Neural cell (in vitro differentiated cells): ENCODE data around the gene NOD2. TPM values are rescaled to one million over a fixed set of nuclear protein-coding genes. Genes with fewer than 3 reads are reported as not detected.

Experiments used
- H2AFZ ChIP-seq: fragments of 200-600, 300-800 bp; sonication (generic), shearing (Covaris generic); 2 replicates; pipeline ENCODE4 v1.6.0; 2014; ENCODE audit warnings: low read depth, mild to moderate bottlenecking, antibody characterized with exemption, low read length, moderate library complexity
- H3F3A ChIP-seq: fragments of 200-600 bp; shearing (Covaris generic); 2 replicates; pipeline ENCODE4 v1.6.1; 2016; ENCODE audit warnings: mild to moderate bottlenecking, moderate library complexity, mixed read lengths, antibody characterized with exemption, low read length; ENCODE audit not compliant: insufficient read depth, poor library complexity, severe bottlenecking
- H3K27ac ChIP-seq: fragments of 200-600, 300-800 bp; sonication (generic), shearing (Covaris generic); 2 replicates; pipeline ENCODE4 v1.5.1; 2014; ENCODE audit warnings: mild to moderate bottlenecking, low read length, moderate library complexity
- H3K27me3 ChIP-seq: fragments of 300-800, 200-600 bp; sonication (generic), shearing (Covaris generic); 2 replicates; pipeline ENCODE4 v1.6.0; 2014; ENCODE audit warnings: mild to moderate bottlenecking, low read depth, low read length, moderate library complexity; ENCODE audit not compliant: insufficient read depth
- H3K36me3 ChIP-seq: fragments of 300-800, 200-600 bp; sonication (generic), shearing (Covaris generic); 2 replicates; pipeline ENCODE4 v1.5.1; 2014; ENCODE audit warnings: mild to moderate bottlenecking, antibody characterized with exemption, low read length, moderate library complexity; ENCODE audit not compliant: insufficient read depth
- H3K4me2 ChIP-seq: fragments of 300-800, 200-600 bp; sonication (generic), shearing (Covaris generic); 2 replicates; pipeline ENCODE4 v1.6.0; 2014; ENCODE audit warnings: mild to moderate bottlenecking, low read length
- H3K4me3 ChIP-seq: fragments of 300-800, 200-600 bp; sonication (generic), shearing (Covaris generic); 2 replicates; pipeline ENCODE4 v1.5.1; 2014; ENCODE audit warnings: mild to moderate bottlenecking, low read length, moderate library complexity
- H3K79me2 ChIP-seq: fragments of 200-600 bp; shearing (Covaris generic); replicated peaks from 2 replicates; pipeline ENCODE4 v1.6.0; 2014; ENCODE audit warnings: mild to moderate bottlenecking, low read length, moderate library complexity; ENCODE audit not compliant: insufficient read depth
- H3K9ac ChIP-seq: fragments of 300-800, 200-600 bp; sonication (generic), shearing (Covaris generic); 2 replicates; pipeline ENCODE4 v1.6.1; 2016; ENCODE audit warnings: mild to moderate bottlenecking, low read length, mixed read lengths
- H3K9me2 ChIP-seq: fragments of 200-600 bp; shearing (Covaris generic); 2 replicates; pipeline ENCODE4 v1.6.1; 2016; ENCODE audit warnings: mild to moderate bottlenecking, low read length, mixed read lengths; ENCODE audit not compliant: insufficient read depth
- H3K9me3 ChIP-seq: fragments of 200-600, 300-800 bp; sonication (generic), shearing (Covaris generic); 2 replicates; pipeline ENCODE4 v1.6.1; 2016; ENCODE audit warnings: mild to moderate bottlenecking, mixed run types, low read length, moderate library complexity, mixed read lengths
- H4K20me1 ChIP-seq: fragments of 200-600 bp; shearing (Covaris generic); 2 replicates; pipeline ENCODE4 v1.6.1; 2016; ENCODE audit warnings: mild to moderate bottlenecking, mixed run types; ENCODE audit not compliant: insufficient read depth
- EP300 ChIP-seq: fragments of 450-650 bp; conservative IDR thresholded peaks from 2 replicates; pipeline ENCODE4 v1.6.1; 2014; ENCODE audit warnings: antibody characterized with exemption, mild to moderate bottlenecking, moderate library complexity; ENCODE audit not compliant: poor library complexity, severe bottlenecking
- EZH2 ChIP-seq: fragments of 200-600, 300-800 bp; shearing (Covaris generic), sonication (generic); IDR thresholded peaks from 2 replicates; pipeline ENCODE4 v1.6.1; 2014; ENCODE audit warnings: antibody characterized with exemption, low read length, borderline replicate concordance, mild to moderate bottlenecking; ENCODE audit not compliant: insufficient read depth, poor library complexity, severe bottlenecking
- MXI1 ChIP-seq: fragments of 450-650 bp; conservative IDR thresholded peaks from 2 replicates; pipeline ENCODE4 v1.6.1; 2014; ENCODE audit warnings: antibody characterized with exemption, mild to moderate bottlenecking; ENCODE audit not compliant: poor library complexity, severe bottlenecking
- POLR2AphosphoS5 ChIP-seq: IDR thresholded peaks from 2 replicates; pipeline ENCODE4 v1.6.1; 2012
- RAD21 ChIP-seq: fragments of 450-650 bp; conservative IDR thresholded peaks from 2 replicates; pipeline ENCODE4 v1.6.1; 2014; ENCODE audit warnings: antibody characterized with exemption, mild to moderate bottlenecking, moderate library complexity
- SMC3 ChIP-seq: fragments of 450-650 bp; conservative IDR thresholded peaks from 2 replicates; pipeline ENCODE4 v1.6.1; 2014; ENCODE audit warnings: antibody characterized with exemption, mild to moderate bottlenecking, moderate library complexity; ENCODE audit not compliant: poor library complexity
- TAF1 ChIP-seq: IDR thresholded peaks from 2 replicates; pipeline ENCODE4 v1.6.1; 2012; ENCODE audit warnings: low read depth
- polyA minus RNA-seq: library from RNA; depleted of rRNA, polyadenylated mRNA; stranded (reverse); fragments of >200 nt; gene quantifications from 2 replicates; pipeline ENCODE4 v1.2.3, GENCODE V29; 2014
- polyA plus RNA-seq: library from polyadenylated mRNA; depleted of rRNA; stranded (reverse); fragments of >200 nt; gene quantifications from 2 replicates; pipeline ENCODE4 v1.2.3, GENCODE V29; 2014
- TF ChIP-seq, protein P1 (sequence below): fragments of 450-650 bp; IDR thresholded peaks from 2 replicates; pipeline ENCODE4 v1.5.1; 2014; ENCODE audit warnings: antibody characterized with exemption, mild to moderate bottlenecking, moderate library complexity; ENCODE audit not compliant: poor library complexity, severe bottlenecking
- TF ChIP-seq, protein P2 (sequence below): IDR thresholded peaks from 2 replicates; pipeline ENCODE4 v1.6.1; 2012; ENCODE audit warnings: borderline replicate concordance

Gene NOD2
- polyA plus RNA-seq: not detected in 2 replicates
- not detected in 2 replicates for polyA minus RNA-seq

DNA sequence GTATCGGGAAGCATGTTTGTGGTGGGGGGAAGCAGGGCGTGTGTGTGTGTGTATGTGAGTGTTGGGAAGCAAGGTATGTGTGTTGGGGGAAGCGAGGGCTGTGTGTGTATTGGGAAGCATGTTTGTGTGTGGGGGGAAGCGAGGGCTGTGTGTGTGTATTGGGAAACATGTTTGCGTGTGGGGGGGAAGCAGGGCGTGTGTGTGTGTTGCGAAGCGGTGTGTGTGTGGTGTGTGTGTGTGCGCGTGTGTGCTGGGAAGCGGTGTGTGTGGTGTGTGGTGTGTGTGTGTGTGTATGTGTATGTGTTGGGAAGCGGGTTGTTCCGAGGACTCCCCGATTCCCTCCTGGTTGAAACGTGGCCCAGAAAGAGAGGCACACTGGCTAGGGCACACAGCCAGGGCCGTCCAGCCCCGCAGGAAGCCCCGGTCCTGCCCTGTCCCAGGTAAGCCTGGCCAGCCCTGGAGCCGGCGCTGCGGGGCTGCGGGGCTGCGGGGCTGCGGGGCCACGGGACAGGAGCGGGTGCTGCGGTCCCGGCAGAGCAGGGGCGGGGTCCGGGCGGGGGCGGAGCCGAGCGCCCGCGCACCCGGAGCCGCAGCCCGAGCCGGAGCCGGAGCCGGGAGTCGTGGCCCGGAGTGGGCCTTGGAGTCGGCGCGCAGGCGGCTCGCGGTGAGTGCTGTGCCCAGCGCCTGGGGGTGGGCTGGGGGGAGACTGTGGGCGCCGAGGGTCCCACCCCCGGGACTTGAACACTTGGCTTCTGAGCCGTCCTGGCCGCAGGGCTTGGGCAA, at the start of gene NOD2:
TSS of gene NOD2 (plus strand) at position 608 of the 783 bp plus-strand sequence. CDS start 5,890 bp downstream, outside the sequence.
- Histone ChIP-seq H3K79me2 (no peaks in the 10 kb centered on the region), H3K9me3 (no peaks in the 10 kb centered on the region), H3F3A (no peaks in the 10 kb centered on the region), H3K9ac (no peak within 1 kb of the TSS), H3K27ac (no peak within 1 kb of the TSS), H3K4me3 (no peak within 1 kb of the TSS), H2AFZ (no peak within 1 kb of the TSS), H3K36me3 (no peaks in the 10 kb centered on the region), H3K9me2 (no peaks in the 10 kb centered on the region), H3K4me2 (no peak within 1 kb of the TSS), H4K20me1 (no peaks in the 10 kb centered on the region), H3K27me3 (peaks cover 17% of the 10 kb centered on the region)
- TF ChIP-seq, protein P1, sequence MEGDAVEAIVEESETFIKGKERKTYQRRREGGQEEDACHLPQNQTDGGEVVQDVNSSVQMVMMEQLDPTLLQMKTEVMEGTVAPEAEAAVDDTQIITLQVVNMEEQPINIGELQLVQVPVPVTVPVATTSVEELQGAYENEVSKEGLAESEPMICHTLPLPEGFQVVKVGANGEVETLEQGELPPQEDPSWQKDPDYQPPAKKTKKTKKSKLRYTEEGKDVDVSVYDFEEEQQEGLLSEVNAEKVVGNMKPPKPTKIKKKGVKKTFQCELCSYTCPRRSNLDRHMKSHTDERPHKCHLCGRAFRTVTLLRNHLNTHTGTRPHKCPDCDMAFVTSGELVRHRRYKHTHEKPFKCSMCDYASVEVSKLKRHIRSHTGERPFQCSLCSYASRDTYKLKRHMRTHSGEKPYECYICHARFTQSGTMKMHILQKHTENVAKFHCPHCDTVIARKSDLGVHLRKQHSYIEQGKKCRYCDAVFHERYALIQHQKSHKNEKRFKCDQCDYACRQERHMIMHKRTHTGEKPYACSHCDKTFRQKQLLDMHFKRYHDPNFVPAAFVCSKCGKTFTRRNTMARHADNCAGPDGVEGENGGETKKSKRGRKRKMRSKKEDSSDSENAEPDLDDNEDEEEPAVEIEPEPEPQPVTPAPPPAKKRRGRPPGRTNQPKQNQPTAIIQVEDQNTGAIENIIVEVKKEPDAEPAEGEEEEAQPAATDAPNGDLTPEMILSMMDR: no peak
- TF ChIP-seq SMC3: no peak
- TF ChIP-seq, protein P2, sequence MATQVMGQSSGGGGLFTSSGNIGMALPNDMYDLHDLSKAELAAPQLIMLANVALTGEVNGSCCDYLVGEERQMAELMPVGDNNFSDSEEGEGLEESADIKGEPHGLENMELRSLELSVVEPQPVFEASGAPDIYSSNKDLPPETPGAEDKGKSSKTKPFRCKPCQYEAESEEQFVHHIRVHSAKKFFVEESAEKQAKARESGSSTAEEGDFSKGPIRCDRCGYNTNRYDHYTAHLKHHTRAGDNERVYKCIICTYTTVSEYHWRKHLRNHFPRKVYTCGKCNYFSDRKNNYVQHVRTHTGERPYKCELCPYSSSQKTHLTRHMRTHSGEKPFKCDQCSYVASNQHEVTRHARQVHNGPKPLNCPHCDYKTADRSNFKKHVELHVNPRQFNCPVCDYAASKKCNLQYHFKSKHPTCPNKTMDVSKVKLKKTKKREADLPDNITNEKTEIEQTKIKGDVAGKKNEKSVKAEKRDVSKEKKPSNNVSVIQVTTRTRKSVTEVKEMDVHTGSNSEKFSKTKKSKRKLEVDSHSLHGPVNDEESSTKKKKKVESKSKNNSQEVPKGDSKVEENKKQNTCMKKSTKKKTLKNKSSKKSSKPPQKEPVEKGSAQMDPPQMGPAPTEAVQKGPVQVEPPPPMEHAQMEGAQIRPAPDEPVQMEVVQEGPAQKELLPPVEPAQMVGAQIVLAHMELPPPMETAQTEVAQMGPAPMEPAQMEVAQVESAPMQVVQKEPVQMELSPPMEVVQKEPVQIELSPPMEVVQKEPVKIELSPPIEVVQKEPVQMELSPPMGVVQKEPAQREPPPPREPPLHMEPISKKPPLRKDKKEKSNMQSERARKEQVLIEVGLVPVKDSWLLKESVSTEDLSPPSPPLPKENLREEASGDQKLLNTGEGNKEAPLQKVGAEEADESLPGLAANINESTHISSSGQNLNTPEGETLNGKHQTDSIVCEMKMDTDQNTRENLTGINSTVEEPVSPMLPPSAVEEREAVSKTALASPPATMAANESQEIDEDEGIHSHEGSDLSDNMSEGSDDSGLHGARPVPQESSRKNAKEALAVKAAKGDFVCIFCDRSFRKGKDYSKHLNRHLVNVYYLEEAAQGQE: no peak
- TF ChIP-seq EP300: no peak
- TF ChIP-seq EZH2: no peak
- no peak for TF ChIP-seq RAD21
- no peak for TF ChIP-seq TAF1
- TF ChIP-seq MXI1: no peak
- no peak for TF ChIP-seq POLR2AphosphoS5

DNA sequence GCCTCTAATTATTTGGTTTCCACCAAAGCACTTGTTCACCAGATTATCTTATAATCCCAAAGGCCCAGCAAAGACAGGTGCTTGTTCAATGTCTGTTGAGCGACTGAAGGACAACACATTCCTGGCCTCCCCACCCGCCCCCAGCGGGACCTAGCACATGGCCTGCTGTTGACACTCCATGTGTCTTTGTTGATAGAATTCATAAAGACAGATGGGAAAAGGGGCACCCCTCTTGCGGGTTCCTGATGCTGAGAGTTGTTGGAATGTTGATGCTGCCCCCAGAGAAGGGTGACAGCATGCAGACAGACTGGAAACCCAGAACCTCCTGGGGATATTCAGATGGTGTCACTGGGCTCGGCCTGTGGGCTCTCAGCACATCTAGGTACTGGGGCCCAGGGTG, 49.2 kb upstream of the NOD2 start:
- no peak overlapping the region for H3K4me3 ChIP-seq

More for the DNA sequence above, 49.2 kb upstream of the NOD2 start:
- TF ChIP-seq POLR2AphosphoS5 (no peak), EP300 (no peak), SMC3 (no peak), RAD21 (no peak), EZH2 (no peak), MXI1 (no peak), TAF1 (no peak)
- TF ChIP-seq, protein P1: no peak
- TF ChIP-seq, protein P2: no peak
- H3K9ac ChIP-seq: no peak overlapping the region
- H3K9me3 ChIP-seq: no peaks in the 10 kb centered on the region
- H3K4me2 ChIP-seq: no peak overlapping the region
- H3F3A ChIP-seq: no peaks in the 10 kb centered on the region
- no peaks in the 10 kb centered on the region for H4K20me1 ChIP-seq
- H3K9me2 ChIP-seq: no peaks in the 10 kb centered on the region
- H3K79me2 ChIP-seq: no peaks in the 10 kb centered on the region
- no peaks in the 10 kb centered on the region for H3K27me3 ChIP-seq
- no peak overlapping the region for H2AFZ ChIP-seq
- H3K27ac ChIP-seq: no peak overlapping the region
- H3K36me3 ChIP-seq: no peaks in the 10 kb centered on the region
